BE2C (cell line): ENCODE data around the gene SEC61G.

ENCODE experiments used
- DNase-seq: peaks from one replicate; pipeline ENCODE4 v3.0.0-alpha.2; 2020
- H3K27me3 ChIP-seq: fragments of 250-450 bp; sonication (Bioruptor Pico); 2 replicates; pipeline ENCODE4 v1.5.1; 2020; ENCODE audit warnings: mild to moderate bottlenecking
- H3K36me3 ChIP-seq: fragments of 250-450 bp; sonication (Bioruptor Pico); 2 replicates; pipeline ENCODE4 v1.5.1; 2020; ENCODE audit warnings: mild to moderate bottlenecking
- H3K4me1 ChIP-seq: fragments of 250-450 bp; sonication (Bioruptor Pico); 2 replicates; pipeline ENCODE4 v1.5.1; 2020
- H3K4me3 ChIP-seq: 2 replicates; pipeline ENCODE4 v1.5.1; 2011; ENCODE audit warnings: low read depth, low read length
- H3K9me3 ChIP-seq: fragments of 250-450 bp; sonication (Bioruptor Pico); 2 replicates; pipeline ENCODE4 v1.5.1; 2020
- CTCF ChIP-seq: IDR thresholded peaks from 2 replicates; pipeline ENCODE4 v1.5.1; 2012; ENCODE audit warnings: mild to moderate bottlenecking, low read depth, low read length

The SEC61G gene

GRCh38 chr7:54749200-54749599 lies 9.8 kb downstream of the SEC61G start:
- no peak for TF ChIP-seq CTCF
- no peak overlapping the region for H3K4me3 ChIP-seq
- H3K4me1 ChIP-seq, result no peaks in the 10 kb centered on the region
- no peaks in the 10 kb centered on the region for H3K27me3 ChIP-seq
- DNase-seq, result no peak
- H3K9me3 ChIP-seq, result no peaks in the 10 kb centered on the region
- peaks cover 53% of the 10 kb centered on the region for H3K36me3 ChIP-seq

- no peaks in the 10 kb centered on the region for H3K4me1 ChIP-seq
These were observed 11.8 kb downstream of the SEC61G start for GRCh38 chr7:54747234-54747633.

GRCh38 chr7:54743580-54743979 lies 15.4 kb downstream of the SEC61G start:
- Histone ChIP-seq H3K27me3 (no peaks in the 10 kb centered on the region), H3K9me3 (no peaks in the 10 kb centered on the region), H3K4me1 (no peaks in the 10 kb centered on the region), H3K36me3 (peaks cover 6% of the 10 kb centered on the region; the same call in 1 of the 2 replicates), H3K4me3 (no peak overlapping the region)
- DNase-seq, result no peak
- no peak for TF ChIP-seq CTCF

More at GRCh38 chr7:54747234-54747633, 11.8 kb downstream of the SEC61G start:
- no peak for DNase-seq
- Histone ChIP-seq H3K4me3 (no peak overlapping the region), H3K36me3 (peaks cover 37% of the 10 kb centered on the region), H3K27me3 (no peaks in the 10 kb centered on the region), H3K9me3 (no peaks in the 10 kb centered on the region)
- TF ChIP-seq CTCF, result no peak

- no peaks in the 10 kb centered on the region for H3K9me3 ChIP-seq
- no peaks in the 10 kb centered on the region for H3K36me3 ChIP-seq
- DNase-seq, result no peak
- no peak for TF ChIP-seq CTCF
- no peaks in the 10 kb centered on the region for H3K27me3 ChIP-seq
- no peak overlapping the region for H3K4me3 ChIP-seq
- H3K4me1 ChIP-seq, result no peaks in the 10 kb centered on the region
These were observed 20.3 kb downstream of the SEC61G start for GRCh38 chr7:54738737-54739136.

GRCh38 chr7:54729107-54729506 lies 29.9 kb downstream of the SEC61G start:
- Histone ChIP-seq H3K36me3 (no peaks in the 10 kb centered on the region), H3K4me1 (no peaks in the 10 kb centered on the region), H3K9me3 (no peaks in the 10 kb centered on the region), H3K27me3 (no peaks in the 10 kb centered on the region), H3K4me3 (no peak overlapping the region)
- no peak for DNase-seq
- no peak for TF ChIP-seq CTCF

- H3K27me3 ChIP-seq, result no peaks in the 10 kb centered on the region
These were observed 30.6 kb downstream of the SEC61G start for GRCh38 chr7:54728411-54728810.

More at GRCh38 chr7:54728411-54728810, 30.6 kb downstream of the SEC61G start:
- Histone ChIP-seq H3K4me1 (no peaks in the 10 kb centered on the region), H3K9me3 (no peaks in the 10 kb centered on the region), H3K4me3 (no peak overlapping the region), H3K36me3 (no peaks in the 10 kb centered on the region)
- DNase-seq, result no peak
- no peak for TF ChIP-seq CTCF
